Ectodermal cell (in vitro differentiated cells): ENCODE measurements around the gene GEMIN4.
"Not testable (repeated sequence)": the region's sequence is repeated elsewhere in the genome, so short reads cannot be mapped to it uniquely, and the experiment has no call there.

Experiments used
- H3K27ac ChIP-seq: 2 replicates; pipeline ENCODE4 v1.7.0; 2013; ENCODE audit warnings: mild to moderate bottlenecking, low read depth, low read length; ENCODE audit not compliant: insufficient read depth, poor library complexity, severe bottlenecking
- H3K27me3 ChIP-seq: 2 replicates; pipeline ENCODE4 v1.7.0; 2013; ENCODE audit warnings: mild to moderate bottlenecking, low read length; ENCODE audit not compliant: insufficient read depth, control insufficient read depth, poor library complexity, severe bottlenecking
- H3K36me3 ChIP-seq: one replicate; pipeline ENCODE4 v1.7.0; 2013; ENCODE audit warnings: low read length; ENCODE audit not compliant: control insufficient read depth, insufficient read depth
- H3K4me1 ChIP-seq: one replicate; pipeline ENCODE4 v1.7.0; 2013; ENCODE audit warnings: low read length; ENCODE audit not compliant: control insufficient read depth, insufficient read depth
- H3K4me3 ChIP-seq: 2 replicates; pipeline ENCODE4 v1.7.0; 2013; ENCODE audit warnings: low read depth, low read length, control low read depth; ENCODE audit not compliant: insufficient read depth
- H3K9me3 ChIP-seq: 2 replicates; pipeline ENCODE4 v1.7.0; 2013; ENCODE audit warnings: mild to moderate bottlenecking, low read length, moderate library complexity; ENCODE audit not compliant: control insufficient read depth
- WGBS, 2 experiments: methylation state at CpG; one replicate each; pipeline ENCODE4 v1.1.7; 2013; ENCODE audit warnings: missing lambda C conversion rate in 2 of 2; 5-methylcytosine and 5-hydroxymethylcytosine counted together

Gene GEMIN4

GRCh38 chr17:792277-792676 lies 40.2 kb upstream of the GEMIN4 start:
- 93 to 94% methylated on average over 9 of the region's 9 CpGs for WGBS, 2 experiments
- peaks cover 14% of the 10 kb centered on the region for H3K36me3 ChIP-seq
- H3K27me3 ChIP-seq, result no peaks in the 10 kb centered on the region
- peaks cover 6% of the 10 kb centered on the region for H3K4me1 ChIP-seq
- H3K9me3 ChIP-seq, result no peaks in the 10 kb centered on the region
- no peak overlapping the region for H3K4me3 ChIP-seq
- no peak overlapping the region for H3K27ac ChIP-seq

- 95 to 96% methylated on average over 19 of the region's 19 CpGs for WGBS, 2 experiments
- H3K27me3 ChIP-seq, result no peaks in the 10 kb centered on the region
- H3K4me1 ChIP-seq, result peaks cover 6% of the 10 kb centered on the region
- H3K36me3 ChIP-seq, result peaks cover 14% of the 10 kb centered on the region
- H3K4me3 ChIP-seq, result no peak overlapping the region
- no peak overlapping the region for H3K27ac ChIP-seq
- H3K9me3 ChIP-seq, result no peaks in the 10 kb centered on the region
Observed at GRCh38 chr17:791829-792228, 39.8 kb upstream of the GEMIN4 start.

DNA sequence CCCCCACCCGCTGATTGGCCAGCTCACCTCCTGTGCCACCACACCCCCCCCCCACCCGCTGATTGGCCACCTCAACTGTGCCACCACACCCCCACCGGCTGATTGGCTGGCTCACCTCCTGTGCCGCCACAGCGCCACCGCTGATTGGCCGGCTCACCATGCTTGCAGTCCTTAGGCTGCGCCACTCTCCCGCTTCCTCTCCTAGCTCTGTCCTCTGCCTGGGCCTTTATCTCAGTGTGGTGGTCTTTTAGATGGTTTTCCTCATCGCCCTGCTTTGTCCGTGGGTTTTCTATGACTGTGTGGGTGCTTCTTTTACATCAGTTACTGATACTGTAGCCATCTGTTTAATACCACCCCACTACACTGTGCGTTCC lies 38.8 kb upstream of the GEMIN4 start:
- not testable (repeated sequence) for H3K4me1 ChIP-seq, H3K4me3 ChIP-seq, H3K27me3 ChIP-seq, H3K27ac ChIP-seq, H3K9me3 ChIP-seq
- H3K36me3 ChIP-seq, result peaks cover 14% of the 10 kb centered on the region
- WGBS, 2 experiments, result 95 to 96% methylated on average over 8 to 10 of the region's 12 CpGs

DNA sequence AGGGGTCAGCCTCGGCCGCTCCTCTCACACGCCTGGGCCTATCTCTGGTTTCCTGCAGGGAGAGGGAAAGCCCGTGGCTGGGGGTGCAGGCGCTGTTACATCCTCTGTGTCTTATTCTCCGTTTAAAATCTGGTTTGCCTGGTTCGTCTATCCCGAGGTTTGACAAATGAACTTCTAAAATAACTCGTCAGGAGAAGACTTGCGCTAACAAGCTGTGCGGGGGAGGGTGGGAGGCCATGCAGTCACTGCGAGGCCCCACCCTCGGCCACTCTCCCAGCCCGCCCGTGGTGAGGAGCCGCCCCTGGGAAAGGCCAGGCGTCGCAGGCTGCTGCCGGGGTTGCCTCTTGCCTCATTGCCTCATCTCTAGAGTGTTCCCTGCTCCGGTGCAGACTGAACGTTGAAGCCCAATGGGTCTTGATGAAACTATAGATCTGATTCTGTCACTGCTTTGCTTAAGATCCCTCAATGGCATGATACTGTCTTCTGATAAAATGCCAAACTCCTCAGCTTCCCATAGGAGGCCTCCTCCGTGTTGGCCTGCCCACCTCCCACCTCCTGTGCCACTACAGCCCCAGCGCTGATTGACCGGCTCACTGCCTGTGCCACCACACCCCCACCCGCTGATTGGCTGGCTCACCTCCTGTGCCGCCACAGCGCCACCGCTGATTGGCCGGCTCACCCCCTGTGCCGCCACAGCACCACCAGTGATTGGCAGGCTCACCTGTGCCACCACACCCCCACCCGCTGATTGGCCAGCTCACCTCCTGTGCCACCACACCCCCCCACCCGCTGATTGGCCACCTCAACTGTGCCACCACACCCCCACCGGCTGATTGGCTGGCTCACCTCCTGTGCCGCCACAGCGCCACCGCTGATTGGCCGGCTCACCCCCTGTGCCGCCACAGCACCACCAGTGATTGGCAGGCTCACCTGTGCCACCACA lies 38.1 kb upstream of the GEMIN4 start:
- H3K4me3 ChIP-seq, H3K4me1 ChIP-seq, H3K27ac ChIP-seq, H3K9me3 ChIP-seq, H3K27me3 ChIP-seq: not testable (repeated sequence)
- H3K36me3 ChIP-seq, result peaks cover 14% of the 10 kb centered on the region
- WGBS, 2 experiments, result 87 to 89% methylated on average over 29 to 36 of the region's 38 CpGs

DNA sequence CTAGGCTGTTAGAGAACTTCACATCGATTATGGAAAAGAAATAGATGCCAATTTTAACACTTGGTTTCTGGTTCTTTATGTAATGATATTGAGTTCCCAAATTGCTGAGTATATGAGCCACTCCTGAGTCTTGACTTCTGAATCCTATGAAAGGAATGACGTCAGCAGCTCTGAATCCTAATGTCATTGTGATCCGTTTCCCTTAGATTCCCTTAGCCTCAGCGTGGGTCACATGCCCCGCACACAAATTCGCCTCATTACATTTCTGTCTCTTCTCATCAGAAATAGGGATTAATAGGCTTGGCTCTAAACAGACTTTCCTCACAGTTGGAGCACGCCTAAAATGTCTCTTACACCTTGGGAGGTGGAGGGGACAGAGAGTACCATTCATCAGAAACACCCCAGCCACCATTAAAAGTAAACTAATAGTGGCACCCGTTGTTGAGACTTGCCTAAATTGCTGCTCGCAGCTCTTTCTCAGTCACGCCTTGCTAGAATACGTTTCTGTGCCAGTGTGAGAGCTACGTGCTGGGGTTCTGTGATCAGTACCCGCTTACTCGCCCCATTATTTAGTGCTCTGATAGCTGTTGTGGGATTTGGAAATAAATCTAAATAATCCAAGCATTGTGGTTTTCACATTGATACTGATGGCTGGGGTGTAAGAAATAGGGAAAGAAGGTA lies 37.2 kb upstream of the GEMIN4 start:
- Histone ChIP-seq H3K4me1 (no peaks in the 10 kb centered on the region), H3K36me3 (peaks cover 14% of the 10 kb centered on the region), H3K27ac (no peak overlapping the region), H3K9me3 (no peaks in the 10 kb centered on the region), H3K4me3 (no peak overlapping the region), H3K27me3 (no peaks in the 10 kb centered on the region)
- 94 to 97% methylated on average over 14 of the region's 14 CpGs for WGBS, 2 experiments

DNA sequence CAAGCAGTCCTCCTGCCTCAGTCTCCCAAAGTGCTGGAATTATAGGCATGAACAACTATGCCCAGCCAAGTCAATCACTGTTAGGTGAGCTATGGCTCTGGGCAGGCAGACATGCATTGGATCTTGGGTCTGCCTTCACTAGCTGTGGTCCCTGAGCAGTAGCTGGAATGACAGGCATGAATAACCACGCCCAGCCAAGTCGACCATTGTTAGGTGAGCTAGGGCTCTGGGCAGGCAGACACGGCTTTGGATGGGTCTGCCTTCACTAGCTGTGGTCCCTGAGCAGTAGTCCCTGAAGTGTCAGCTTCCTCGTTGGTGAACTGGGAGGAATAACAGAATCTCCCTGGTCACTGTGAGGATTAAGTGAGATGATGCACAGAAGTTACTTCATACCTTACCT lies 36.5 kb upstream of the GEMIN4 start:
- WGBS, 2 experiments, result 92 to 94% methylated on average over 4 of the region's 4 CpGs
- Histone ChIP-seq H3K4me1 (no peaks in the 10 kb centered on the region), H3K4me3 (no peak overlapping the region), H3K9me3 (no peaks in the 10 kb centered on the region), H3K27ac (no peak overlapping the region), H3K36me3 (peaks cover 14% of the 10 kb centered on the region), H3K27me3 (no peaks in the 10 kb centered on the region)

GRCh38 chr17:787641-788221 lies 35.7 kb upstream of the GEMIN4 start:
- no peak overlapping the region for H3K4me3 ChIP-seq
- WGBS, 2 experiments, result 93% methylated on average over 12 of the region's 12 CpGs
- H3K36me3 ChIP-seq, result peaks cover 14% of the 10 kb centered on the region

DNA sequence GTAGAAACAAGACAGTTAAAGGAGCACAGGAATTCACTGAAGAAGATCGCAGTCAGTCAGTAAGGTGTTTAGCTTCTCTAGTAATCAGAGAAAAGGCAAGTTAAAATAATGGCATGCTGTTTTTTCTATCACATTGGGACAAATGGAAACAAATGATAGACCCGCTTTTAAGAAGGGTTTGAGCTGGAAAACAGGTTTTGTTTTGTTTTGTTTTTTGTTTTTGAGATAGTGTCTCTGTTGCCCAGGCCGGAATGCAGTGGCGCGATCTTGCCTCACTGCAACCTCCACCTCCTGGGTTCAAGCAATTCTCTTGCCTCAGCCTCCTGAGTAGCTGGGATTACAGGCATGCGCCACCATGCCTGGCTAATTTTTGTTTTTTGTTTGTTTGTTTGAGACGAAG lies 33.8 kb upstream of the GEMIN4 start:
- H3K36me3 ChIP-seq, H3K27ac ChIP-seq, H3K4me1 ChIP-seq, H3K27me3 ChIP-seq, H3K9me3 ChIP-seq, H3K4me3 ChIP-seq: not testable (repeated sequence)
- 86 to 91% methylated on average over 7 of the region's 7 CpGs for WGBS, 2 experiments

More at GRCh38 chr17:787641-788221, 35.7 kb upstream of the GEMIN4 start:
- Histone ChIP-seq H3K9me3 (no peaks in the 10 kb centered on the region), H3K27ac (no peak overlapping the region), H3K4me1 (no peaks in the 10 kb centered on the region), H3K27me3 (no peaks in the 10 kb centered on the region)

DNA sequence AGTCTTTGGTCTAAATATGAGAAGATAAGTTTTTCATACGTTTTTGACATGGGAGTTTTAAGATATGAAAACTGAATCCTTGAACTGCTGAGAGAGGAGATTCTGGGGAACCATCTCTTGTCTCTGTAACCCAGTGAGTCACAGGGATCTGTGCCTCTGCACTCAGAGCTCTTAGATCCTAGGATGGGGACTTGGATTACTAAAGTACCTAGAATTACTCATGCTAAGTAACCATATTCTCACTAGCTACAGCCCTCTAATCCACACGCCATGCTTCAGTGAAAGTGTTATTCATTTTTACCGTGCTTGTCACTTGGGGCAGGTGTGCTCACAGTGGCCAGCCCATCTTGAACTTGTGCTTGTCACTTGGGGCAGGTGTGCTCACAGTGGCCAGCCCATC lies 32.1 kb upstream of the GEMIN4 start:
- H3K9me3 ChIP-seq, result no peaks in the 10 kb centered on the region
- H3K27ac ChIP-seq, result no peak overlapping the region
- no peaks in the 10 kb centered on the region for H3K4me1 ChIP-seq
- no peaks in the 10 kb centered on the region for H3K27me3 ChIP-seq
- 90 to 97% methylated on average over 3 of the region's 3 CpGs for WGBS, 2 experiments
- peaks cover 5% of the 10 kb centered on the region for H3K36me3 ChIP-seq
- no peak overlapping the region for H3K4me3 ChIP-seq
